Measurements from ENCODE around the gene TFAP2C. TPM values are rescaled to one million over a fixed set of nuclear protein-coding genes. Genes with fewer than 3 reads are reported as not detected.

TFAP2C gene
- total RNA-seq, 1 experiment from 2014 or later = 2.8 TPM

- in situ Hi-C loops (cut with HindIII; ENCODE audit: low pct_unique_long_range_greater_than_20kb, low sequenced_read_pairs) (no loop called here), intact Hi-C loops (cut with micrococcal nuclease; ENCODE audit: unreplicated experiment) (no loop called here)
- POLR2A ChIA-PET = no interaction called here
- Histone ChIP-seq H3K27me3 (ENCODE audit: control insufficient read depth, insufficient read depth, low read length) (no peaks in the 10 kb centered on the region), H3K4me1 (ENCODE audit: control insufficient read depth, insufficient read depth, low read length) (no peaks in the 10 kb centered on the region), H3K27ac (ENCODE audit: low read length) (no peak overlapping the region), H3K9me3 (ENCODE audit: control insufficient read depth, insufficient read depth, low read depth, low read length) (no peaks in the 10 kb centered on the region), H3K4me3 (ENCODE audit: low read depth in 2 of 2, low read length in 2 of 2) (no peak overlapping the region), H3K36me3 (ENCODE audit: control insufficient read depth, insufficient read depth, low read length) (no peaks in the 10 kb centered on the region)
- CTCF ChIA-PET = no interaction called here
- ATAC-seq = no peak
- TF ChIP-seq CTCF (IDR thresholded peaks at IDR 0.05) (no peak), TCF7L2 (IDR thresholded peaks at IDR 0.05; ENCODE audit: low read depth, low read length) (no peak), POLR2AphosphoS5 (IDR thresholded peaks at IDR 0.05; ENCODE audit: low read depth, low read length) (no peak), SIN3A (IDR thresholded peaks at IDR 0.05; ENCODE audit: borderline replicate concordance, insufficient read depth, low read depth, low read length) (no peak), REST (IDR thresholded peaks at IDR 0.05; ENCODE audit: insufficient read depth in 1 of 2, low read depth in 2 of 2, low read length in 1 of 2) (no peak)
- no TSS peak for BruUV-seq (replicated peaks)
- DNase-seq (ENCODE audit: low read depth, low spot score) = no peak
These were observed 22.7 kb upstream of the TFAP2C start for GRCh38 chr20:56606174-56606945.

- Histone ChIP-seq H3K27me3 (ENCODE audit: control insufficient read depth, insufficient read depth, low read length) (no peaks in the 10 kb centered on the region), H3K4me1 (ENCODE audit: control insufficient read depth, insufficient read depth, low read length) (no peaks in the 10 kb centered on the region), H3K36me3 (ENCODE audit: control insufficient read depth, insufficient read depth, low read length) (no peaks in the 10 kb centered on the region), H3K27ac (ENCODE audit: low read length) (no peak overlapping the region), H3K9me3 (ENCODE audit: control insufficient read depth, insufficient read depth, low read depth, low read length) (no peaks in the 10 kb centered on the region), H3K4me3 (ENCODE audit: low read depth in 2 of 2, low read length in 2 of 2) (no peak overlapping the region)
- in situ Hi-C loops (cut with HindIII; ENCODE audit: low pct_unique_long_range_greater_than_20kb, low sequenced_read_pairs) = no loop called here
- BruUV-seq (replicated peaks) = no TSS peak
- intact Hi-C loops (cut with micrococcal nuclease; ENCODE audit: unreplicated experiment) = no loop called here
- no peak for TF ChIP-seq REST (IDR thresholded peaks at IDR 0.05; ENCODE audit: insufficient read depth in 1 of 2, low read depth in 2 of 2, low read length in 1 of 2)
- no peak for TF ChIP-seq CTCF (IDR thresholded peaks at IDR 0.05)
- no peak for TF ChIP-seq POLR2AphosphoS5 (IDR thresholded peaks at IDR 0.05; ENCODE audit: low read depth, low read length)
- TF ChIP-seq TCF7L2 (IDR thresholded peaks at IDR 0.05; ENCODE audit: low read depth, low read length) = no peak
- TF ChIP-seq SIN3A (IDR thresholded peaks at IDR 0.05; ENCODE audit: borderline replicate concordance, insufficient read depth, low read depth, low read length) = no peak
- ChIA-PET POLR2A (no interaction called here), CTCF (no interaction called here)
- no peak for DNase-seq (ENCODE audit: low read depth, low spot score)
- no peak for ATAC-seq
These were observed 21.9 kb upstream of the TFAP2C start for GRCh38 chr20:56607061-56607704.
